BJ (cell line): ENCODE data around the gene PLBD2. TPM values are rescaled to one million over a fixed set of nuclear protein-coding genes. Genes with fewer than 3 reads are reported as not detected.
"Not testable (repeated sequence)": the region's sequence is repeated elsewhere in the genome, so short reads cannot be mapped to it uniquely, and the experiment has no call there.

ENCODE experiments used
- CTCF ChIA-PET: fragments of 350-600 bp; formaldehyde crosslinking; extraction: SDS; loops from one replicate; lab custom pipeline; 2021; ENCODE audit warnings: antibody characterized with exemption, inconsistent platforms; lab: Yijun Ruan, JAX
- POLR2A ChIA-PET: fragments of 300-600 bp; sonication (Branson Sonifier 250); formaldehyde crosslinking; extraction: SDS; loops from one replicate; lab custom pipeline; 2021; ENCODE audit warnings: antibody characterized with exemption; lab: Charles Lee
- DNase-seq: peaks from one replicate; pipeline ENCODE4 v3.0.0-alpha.2; 2011; ENCODE audit warnings: low read depth
- H3K27me3 ChIP-seq: 2 replicates; pipeline ENCODE4 v1.6.0; 2011; ENCODE audit warnings: low read length; ENCODE audit not compliant: control insufficient read depth, insufficient read depth
- H3K36me3 ChIP-seq: 2 replicates; pipeline ENCODE4 v1.5.1; 2011; ENCODE audit warnings: low read length; ENCODE audit not compliant: control insufficient read depth, insufficient read depth
- H3K4me3 ChIP-seq: 2 replicates; pipeline ENCODE4 v1.5.1; 2011; ENCODE audit warnings: low read depth, mild to moderate bottlenecking, control low read depth, low read length
- CTCF ChIP-seq: IDR thresholded peaks from 2 replicates; pipeline ENCODE4 v1.5.1; 2011; ENCODE audit warnings: low read depth, mild to moderate bottlenecking, control low read depth, inconsistent platforms, low read length, moderate library complexity; ENCODE audit not compliant: insufficient read depth
- polyA plus RNA-seq: library from polyadenylated mRNA; depleted of rRNA; stranded (reverse); fragments of >200 nt; gene quantifications from 2 replicates; pipeline ENCODE4 v1.2.3, GENCODE V29; 2011

Gene PLBD2
- polyA plus RNA-seq, 1 experiment, result 30.9 TPM

GRCh38 chr12:113346353-113346752 lies 12.0 kb upstream of the PLBD2 start:
- Histone ChIP-seq H3K4me3 (no peak overlapping the region), H3K36me3 (no peaks in the 10 kb centered on the region), H3K27me3 (peaks cover 5% of the 10 kb centered on the region; the same call in 1 of the 2 replicates)
- CTCF ChIA-PET, result no interaction called here
- POLR2A ChIA-PET, result no interaction called here
- no peak for TF ChIP-seq CTCF
- no peak for DNase-seq

GRCh38 chr12:113347107-113347506 lies 11.3 kb upstream of the PLBD2 start:
- Histone ChIP-seq H3K4me3 (no peak overlapping the region), H3K36me3 (no peaks in the 10 kb centered on the region), H3K27me3 (peaks cover 5% of the 10 kb centered on the region; the same call in 1 of the 2 replicates)
- ChIA-PET CTCF (no interaction called here), POLR2A (no interaction called here)
- no peak for TF ChIP-seq CTCF
- DNase-seq, result no peak

GRCh38 chr12:113347892-113348291 lies 10.5 kb upstream of the PLBD2 start:
- H3K4me3 ChIP-seq, result no peak overlapping the region
- POLR2A ChIA-PET, result no interaction called here
- H3K27me3 ChIP-seq, result 0 out of 2 replicates have a peak, but pooled peaks cover 2% of the 10 kb centered on the region
- no peaks in the 10 kb centered on the region for H3K36me3 ChIP-seq
- CTCF ChIA-PET, result interaction anchor here (0.6 kb wide), 1 partner anchor 174 kb away, joined by 3 read pairs; no protein-coding TSS in a partner anchor
- DNase-seq, result no peak
- no peak for TF ChIP-seq CTCF

- CTCF ChIA-PET, result interaction anchor here (0.8 to 1.6 kb wide), 2 partner anchors 15 to 77 kb away, joined by 3 read pairs; no protein-coding TSS in a partner anchor
- no peak for TF ChIP-seq CTCF
- Histone ChIP-seq H3K36me3 (no peaks in the 10 kb centered on the region), H3K27me3 (0 out of 2 replicates have a peak, but pooled peaks cover 2% of the 10 kb centered on the region), H3K4me3 (no peak overlapping the region)
- DNase-seq, result no peak
- POLR2A ChIA-PET, result no interaction called here
Observed at GRCh38 chr12:113348849-113349536, 9.4 kb upstream of the PLBD2 start.

GRCh38 chr12:113351089-113351488 lies 7.3 kb upstream of the PLBD2 start:
- Histone ChIP-seq H3K27me3 (0 out of 2 replicates have a peak, but pooled peaks cover 2% of the 10 kb centered on the region), H3K36me3 (no peaks in the 10 kb centered on the region), H3K4me3 (no peak overlapping the region)
- POLR2A ChIA-PET, result no interaction called here
- DNase-seq, result no peak
- no peak for TF ChIP-seq CTCF
- CTCF ChIA-PET, result interaction anchor here (0.6 kb wide), 1 partner anchor 280 kb away, joined by 3 read pairs; no protein-coding TSS in a partner anchor

GRCh38 chr12:113354192-113354591 lies 4.2 kb upstream of the PLBD2 start:
- H3K4me3 ChIP-seq, CTCF ChIA-PET, DNase-seq, POLR2A ChIA-PET, H3K27me3 ChIP-seq, H3K36me3 ChIP-seq: not testable (repeated sequence)
